ENCODE results near the gene HSPA2. TPM values are rescaled to one million over a fixed set of nuclear protein-coding genes. Genes with fewer than 3 reads are reported as not detected.

The HSPA2 gene
- total and polyA plus RNA-seq, 4 donors = 6.9 to 20.5 (median 11.4) TPM

- no peaks in the 10 kb centered on the region for H3K4me1 ChIP-seq (ENCODE audit: control insufficient read depth in 5 of 5, insufficient read depth in 5 of 5, low read length in 5 of 5)
- no peak overlapping the region for H3K4me3 ChIP-seq
- H3K9ac ChIP-seq (ENCODE audit: insufficient read depth in 1 of 2, low read length in 2 of 2) = no peak overlapping the region
- no peak overlapping the region for H3K27ac ChIP-seq (ENCODE audit: low read depth in 1 of 2, low read length in 1 of 2)
- no peaks in the 10 kb centered on the region for H3K36me3 ChIP-seq (ENCODE audit: control insufficient read depth in 4 of 4, insufficient read depth in 4 of 4, low read length in 4 of 4)
- H3K9me3 ChIP-seq (ENCODE audit: control insufficient read depth in 4 of 4, insufficient read depth in 3 of 4, low read length in 3 of 4) = no peaks in the 10 kb centered on the region
- TF ChIP-seq CTCF (IDR thresholded peaks at IDR 0.05; ENCODE audit: control extremely low read depth, extremely low read depth) = no peak
- ATAC-seq (ENCODE audit: insufficient read depth, low FRiP score) = no peak
- WGBS, 2 donors = 94 to 100% methylated on average over 1 of the region's 1 CpG
- DNase-seq = no peak
- no peaks in the 10 kb centered on the region for H3K27me3 ChIP-seq (ENCODE audit: control insufficient read depth in 3 of 3, insufficient read depth in 3 of 3, low read length in 2 of 3)
Measured at GRCh38 chr14:64584190-64584589, 43.6 kb downstream of the HSPA2 start.

- H3K27me3 ChIP-seq (ENCODE audit: control insufficient read depth in 3 of 3, insufficient read depth in 3 of 3, low read length in 2 of 3) = peaks cover 0 to 4% (median 0%) of the 10 kb centered on the region in 3 donors
- H3K27ac ChIP-seq (ENCODE audit: low read depth in 1 of 2, low read length in 1 of 2) = no peak overlapping the region
- H3K9ac ChIP-seq (ENCODE audit: insufficient read depth in 1 of 2, low read length in 2 of 2) = no peak overlapping the region
- no peaks in the 10 kb centered on the region for H3K36me3 ChIP-seq (ENCODE audit: control insufficient read depth in 4 of 4, insufficient read depth in 4 of 4, low read length in 4 of 4)
- H3K4me1 ChIP-seq (ENCODE audit: control insufficient read depth in 5 of 5, insufficient read depth in 5 of 5, low read length in 5 of 5) = no peaks in the 10 kb centered on the region
- no peaks in the 10 kb centered on the region for H3K9me3 ChIP-seq (ENCODE audit: control insufficient read depth in 4 of 4, insufficient read depth in 3 of 4, low read length in 3 of 4)
- WGBS, 2 donors = 97% methylated on average over 3 of the region's 3 CpGs
- no peak overlapping the region for H3K4me3 ChIP-seq
- ATAC-seq (ENCODE audit: insufficient read depth, low FRiP score) (no peak), DNase-seq (no peak)
- TF ChIP-seq CTCF (IDR thresholded peaks at IDR 0.05; ENCODE audit: control extremely low read depth, extremely low read depth) = no peak
Measured at GRCh38 chr14:64591809-64592208, 51.3 kb downstream of the HSPA2 start.

Small RNA genes within 50 kb of the gene (small RNA-seq; reads per million reads assigned to genes)
- gene AL049869.4 (ENCODE audit: low replicate concordance) = not detected

Other genes starting within 250 kb of the HSPA2 start
- 1 to 10 TPM in 1 of 2 donors, under 1 TPM in 1; 0.55 to 3.4 TPM for gene ESR2, start 246.4 kb upstream of the HSPA2 start, total RNA-seq
- gene ESR2, start 246.4 kb upstream of the HSPA2 start, polyA plus RNA-seq = under 1 TPM; 0.11 to 0.20 TPM
- 10 to 100 TPM; 30.5 to 58.7 TPM for gene MTHFD1, start 152.4 kb upstream of the HSPA2 start, total RNA-seq
- gene MTHFD1, start 152.4 kb upstream of the HSPA2 start, polyA plus RNA-seq = 10 to 100 TPM; 20.9 to 27.7 TPM
- 1 to 10 TPM; 1.7 to 1.8 TPM for gene AKAP5, start 75.2 kb upstream of the HSPA2 start, total RNA-seq
- under 1 TPM; 0.15 to 0.63 TPM for gene AKAP5, start 75.2 kb upstream of the HSPA2 start, polyA plus RNA-seq
- gene ZBTB25, start 36.9 kb upstream of the HSPA2 start, total RNA-seq = 10 to 100 TPM; 14.0 to 15.4 TPM
- 1 to 10 TPM; 4.0 to 4.5 TPM for gene ZBTB25, start 36.9 kb upstream of the HSPA2 start, polyA plus RNA-seq
- 10 to 100 TPM; 33.5 to 65.5 TPM for gene ZBTB1, start 36.0 kb upstream of the HSPA2 start, total RNA-seq
- gene ZBTB1, start 36.0 kb upstream of the HSPA2 start, polyA plus RNA-seq = 10 to 100 TPM; 13.4 to 16.4 TPM
- 1 to 10 TPM; 2.3 to 3.1 TPM for gene PPP1R36, start 9.2 kb downstream of the HSPA2 start, total RNA-seq
- gene PPP1R36, start 9.2 kb downstream of the HSPA2 start, polyA plus RNA-seq = 1 to 10 TPM; 1.2 to 1.6 TPM
- gene PLEKHG3, start 163.7 kb downstream of the HSPA2 start, total RNA-seq = 10 to 100 TPM; 30.3 to 43.5 TPM
- gene PLEKHG3, start 163.7 kb downstream of the HSPA2 start, polyA plus RNA-seq = 10 to 100 TPM; 11.0 to 12.8 TPM